ENCODE data around the gene VSTM2B. TPM values are rescaled to one million over a fixed set of nuclear protein-coding genes. Genes with fewer than 3 reads are reported as not detected.
A peak's percentile ranks its signal among the peaks of the same experiment; 100 is the strongest.

VSTM2B gene
- total RNA-seq, 1 experiment from 2014 or later = 0.31 TPM

DNA sequence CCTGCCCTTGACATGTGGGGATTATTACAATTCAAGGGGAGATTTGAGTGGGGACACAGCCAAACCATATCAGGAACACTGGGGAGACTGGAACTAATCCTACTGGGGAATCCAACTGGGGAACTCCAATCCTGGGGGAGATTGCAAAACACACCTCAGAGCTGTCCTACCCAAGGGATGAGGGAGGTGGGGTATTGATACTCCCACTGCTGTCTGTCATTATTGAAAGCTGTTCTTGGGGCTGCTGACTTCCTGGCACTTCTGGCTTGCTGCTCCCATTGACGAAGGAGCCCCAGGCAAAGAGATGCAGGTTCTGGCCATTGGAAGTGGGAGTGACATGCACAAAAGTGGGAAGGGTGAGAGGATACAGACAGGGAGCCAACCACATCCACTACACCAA, 55.6 kb downstream of the VSTM2B start:
- Histone ChIP-seq H2BK12ac (ENCODE audit: insufficient read length, low read depth, low read length) (no peak overlapping the region), H4K8ac (replicated peaks; ENCODE audit: insufficient read length, low read depth, low read length) (no peak overlapping the region), H3K4ac (ENCODE audit: low read depth, low read length) (no peak overlapping the region), H3K23ac (ENCODE audit: insufficient read length, low read depth, low read length) (no peak overlapping the region), H3K79me1 (ENCODE audit: insufficient read depth, low read depth, low read length, poor library complexity, severe bottlenecking) (no peaks in the 10 kb centered on the region), H3K18ac (ENCODE audit: insufficient read length, low read depth, low read length) (no peak overlapping the region), H2BK15ac (ENCODE audit: low read depth, low read length) (no peak overlapping the region; the same call in 1 of the 2 replicates), H3K14ac (ENCODE audit: insufficient read depth, low read length) (no peak overlapping the region), H3K27me3 (ENCODE audit: insufficient read depth, low read length) (no peaks in the 10 kb centered on the region), H3T11ph (ENCODE audit: low read length) (no peak overlapping the region), H2BK20ac (ENCODE audit: low read depth, low read length, poor library complexity, severe bottlenecking) (no peak overlapping the region), H3K9me3 (ENCODE audit: control insufficient read depth, low read depth, low read length) (no peaks in the 10 kb centered on the region), H3K27ac (ENCODE audit: insufficient read length, low read depth, low read length) (no peak overlapping the region), H4K20me1 (ENCODE audit: control insufficient read depth, insufficient read depth, insufficient read length) (no peaks in the 10 kb centered on the region), H3K9ac (ENCODE audit: extremely low read depth, insufficient read length, low read length) (no peak overlapping the region), H4K5ac (ENCODE audit: insufficient read length, low read depth, low read length) (no peak overlapping the region), H3K56ac (ENCODE audit: insufficient read length, low read depth, low read length) (no peak overlapping the region), H3K4me1 (ENCODE audit: insufficient read depth, low read length) (no peaks in the 10 kb centered on the region), H3K4me2 (ENCODE audit: insufficient read depth, insufficient read length, low read length) (no peak overlapping the region), H2AFZ (ENCODE audit: low read length) (no peak overlapping the region), H2BK5ac (ENCODE audit: insufficient read length, low read length) (no peak overlapping the region), H2AK5ac (ENCODE audit: insufficient read length, low read length) (no peak overlapping the region), H2BK120ac (ENCODE audit: low read depth, low read length, poor library complexity, severe bottlenecking) (no peak overlapping the region), H4K91ac (ENCODE audit: insufficient read length, low read depth, low read length) (no peak overlapping the region), H3K79me2 (ENCODE audit: insufficient read depth, low read length) (no peaks in the 10 kb centered on the region), H3K23me2 (ENCODE audit: insufficient read length, low read depth, low read length, poor library complexity, severe bottlenecking) (no peaks in the 10 kb centered on the region)
- no peak overlapping the region for H3K4me3 Mint-ChIP-seq
- WGBS (ENCODE audit: extremely low coverage, insufficient read length, low lambda C conversion rate) = no CpG with 5 or more reads among the region's 1 CpG
- no peaks in the 10 kb centered on the region; a peak in 1 of 5 replicates for H3K9me3 Mint-ChIP-seq
- no peak overlapping the region for H3K27ac Mint-ChIP-seq
- TF ChIP-seq, protein P1, sequence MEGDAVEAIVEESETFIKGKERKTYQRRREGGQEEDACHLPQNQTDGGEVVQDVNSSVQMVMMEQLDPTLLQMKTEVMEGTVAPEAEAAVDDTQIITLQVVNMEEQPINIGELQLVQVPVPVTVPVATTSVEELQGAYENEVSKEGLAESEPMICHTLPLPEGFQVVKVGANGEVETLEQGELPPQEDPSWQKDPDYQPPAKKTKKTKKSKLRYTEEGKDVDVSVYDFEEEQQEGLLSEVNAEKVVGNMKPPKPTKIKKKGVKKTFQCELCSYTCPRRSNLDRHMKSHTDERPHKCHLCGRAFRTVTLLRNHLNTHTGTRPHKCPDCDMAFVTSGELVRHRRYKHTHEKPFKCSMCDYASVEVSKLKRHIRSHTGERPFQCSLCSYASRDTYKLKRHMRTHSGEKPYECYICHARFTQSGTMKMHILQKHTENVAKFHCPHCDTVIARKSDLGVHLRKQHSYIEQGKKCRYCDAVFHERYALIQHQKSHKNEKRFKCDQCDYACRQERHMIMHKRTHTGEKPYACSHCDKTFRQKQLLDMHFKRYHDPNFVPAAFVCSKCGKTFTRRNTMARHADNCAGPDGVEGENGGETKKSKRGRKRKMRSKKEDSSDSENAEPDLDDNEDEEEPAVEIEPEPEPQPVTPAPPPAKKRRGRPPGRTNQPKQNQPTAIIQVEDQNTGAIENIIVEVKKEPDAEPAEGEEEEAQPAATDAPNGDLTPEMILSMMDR (conservative IDR thresholded peaks at IDR 0.05) = no peak
- peak; percentile 3 for DNase-seq
- H3K36me3 Mint-ChIP-seq (ENCODE audit: insufficient read depth in 1 of 3, low read depth in 3 of 3) = no peaks in the 10 kb centered on the region; a peak in 1 of 7 replicates
- H3K4me1 Mint-ChIP-seq = peaks cover 8 to 10% of the 10 kb centered on the region in 2 experiments
- H3K27me3 Mint-ChIP-seq (ENCODE audit: low read depth) = peaks cover 69% of the 10 kb centered on the region
